HG02642 (cell line): Measurements from ENCODE around the gene ARMC12.

Experiments
- ATAC-seq: cut with Tn5 transposase; IDR thresholded peaks from one replicate; pipeline ENCODE4 v1.9.1; 2021; ENCODE audit warnings: mild to moderate bottlenecking; ENCODE audit not compliant: unreplicated experiment, poor library complexity

Gene ARMC12

DNA sequence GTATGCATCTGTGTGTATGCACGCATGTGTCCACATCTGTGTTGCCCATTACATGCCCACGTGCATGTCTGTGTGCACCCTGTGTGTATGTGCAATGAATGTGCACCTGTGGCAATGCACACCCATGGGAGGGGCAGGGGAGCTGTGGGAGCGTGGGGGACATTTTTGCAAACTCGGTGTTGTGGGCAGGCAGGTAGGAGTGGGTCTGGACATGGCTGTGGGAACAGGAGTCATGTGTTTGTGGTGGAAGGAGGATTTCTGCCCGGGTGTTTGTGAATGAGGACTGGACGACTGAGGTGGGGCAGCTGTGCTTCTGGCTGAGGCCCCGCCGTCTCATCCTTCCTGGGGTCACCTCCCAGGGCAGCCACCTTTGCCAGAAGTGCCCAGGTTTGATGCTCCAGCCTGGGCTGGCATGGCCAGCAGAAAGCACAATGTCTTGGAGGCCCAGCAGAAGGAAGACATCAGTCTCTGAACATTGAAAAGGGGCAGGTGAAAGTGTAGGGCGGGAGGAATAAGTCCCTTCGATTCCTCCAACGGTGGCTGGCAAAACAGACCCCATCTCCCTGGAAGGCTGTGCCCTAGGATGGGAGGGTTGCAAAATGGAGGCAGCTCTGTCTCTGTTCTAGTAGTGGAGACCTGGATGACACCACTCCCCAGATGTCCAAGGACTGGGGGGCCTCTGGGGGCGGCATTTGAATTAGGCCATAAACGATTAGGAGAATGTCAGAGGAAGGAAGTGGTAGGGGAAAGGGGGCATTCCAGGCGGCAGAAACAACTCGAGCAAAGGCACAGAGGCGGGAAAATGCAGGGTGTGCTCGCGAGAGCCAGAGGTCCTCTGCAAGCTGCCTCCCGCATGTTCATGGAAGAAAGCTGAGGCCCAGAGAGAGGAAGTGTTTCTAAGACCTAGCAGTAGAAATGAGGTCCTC is 19.1 kb upstream of the ARMC12 start:
- ATAC-seq: no peak

DNA sequence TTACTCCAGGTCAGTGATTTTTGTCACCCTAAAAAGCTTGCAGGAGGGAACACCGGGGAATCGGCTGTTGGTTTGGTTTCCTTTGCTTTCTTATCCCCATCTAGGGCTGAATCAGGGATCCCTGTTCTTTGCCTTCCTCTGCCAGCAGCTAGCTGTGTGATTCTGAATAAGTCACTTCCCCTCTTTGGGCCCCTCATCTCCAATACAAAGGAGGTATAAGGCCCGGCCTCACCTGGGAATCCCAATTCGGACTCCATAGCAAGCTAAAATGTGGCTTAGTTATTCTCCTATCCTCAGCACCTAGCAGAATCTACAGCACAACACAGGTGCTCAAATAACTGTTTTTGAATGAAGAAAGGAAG is 18.5 kb upstream of the ARMC12 start:
- no peak for ATAC-seq

DNA sequence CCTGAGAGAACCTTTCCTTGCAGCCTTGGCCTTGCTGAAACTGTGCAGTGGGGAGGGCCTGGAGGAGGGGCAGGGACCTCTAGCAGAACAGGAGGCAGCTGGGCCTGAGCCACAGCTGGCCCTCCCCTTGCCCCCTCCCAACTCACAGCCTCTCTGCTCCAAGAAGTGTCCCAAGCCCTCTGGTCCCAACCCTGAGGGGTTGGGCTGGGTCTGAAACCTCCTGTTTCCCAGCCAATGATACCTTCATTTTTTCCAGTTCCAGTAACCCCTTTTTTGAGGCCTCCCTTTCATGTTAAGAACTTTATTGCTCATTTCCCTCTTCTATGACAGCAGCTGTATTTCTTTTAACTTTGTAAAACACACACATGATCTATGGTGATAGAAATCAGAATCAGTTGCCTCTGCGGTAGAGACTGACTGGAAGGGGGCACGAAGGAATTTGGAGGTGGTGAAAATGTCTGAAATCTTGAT is 17.9 kb upstream of the ARMC12 start:
- peak; percentile 25 for ATAC-seq

GRCh38 chr6:35719404-35719829 is 17.4 kb upstream of the ARMC12 start:
- peak; percentile 29 for ATAC-seq

DNA sequence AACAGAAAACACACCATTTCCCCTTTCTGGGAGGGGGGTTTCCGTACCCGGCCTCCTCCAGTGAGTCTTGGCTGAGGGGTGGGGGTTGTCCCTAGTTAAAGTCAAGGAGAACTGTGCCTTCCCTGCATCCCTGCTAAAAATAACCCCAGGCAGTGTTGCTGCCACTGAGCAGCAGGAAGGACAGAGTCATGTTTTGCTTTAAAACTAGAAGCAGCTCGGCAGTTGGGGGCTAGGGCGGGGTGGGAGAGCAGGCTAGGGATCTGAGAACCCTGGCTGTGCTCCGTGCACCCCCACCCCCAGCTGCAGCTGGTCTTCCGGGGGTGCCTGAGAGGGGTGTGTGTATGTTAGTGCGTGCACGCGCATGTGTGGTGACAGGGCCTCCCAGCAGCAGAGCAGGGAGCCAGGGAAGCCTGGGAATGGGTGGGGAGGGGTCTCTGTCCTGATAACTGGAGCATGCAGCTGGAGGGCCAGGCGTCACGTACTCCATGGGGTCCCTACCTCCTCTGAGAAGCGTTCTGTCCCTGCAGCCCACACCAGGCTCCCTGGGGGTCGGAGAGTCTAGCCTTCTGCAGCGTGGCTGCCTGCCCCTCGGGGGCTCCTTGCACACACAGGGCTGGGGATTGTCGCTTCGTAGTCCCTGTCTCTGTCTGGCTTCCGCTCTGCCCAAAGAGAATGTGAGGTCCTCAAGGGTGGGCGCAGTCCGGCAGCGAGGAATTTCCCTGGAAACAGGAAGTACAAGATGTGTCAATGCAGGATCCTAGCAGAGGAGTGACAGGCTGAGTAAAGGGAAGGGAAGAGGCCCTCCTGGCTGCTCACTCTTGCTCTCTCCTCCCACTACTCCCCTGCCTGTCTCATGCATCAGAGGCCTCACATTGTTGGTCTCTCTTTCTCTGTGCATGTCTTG is 16.8 kb upstream of the ARMC12 start:
- peak; percentile 53 for ATAC-seq

GRCh38 chr6:35722121-35722761 is 14.6 kb upstream of the ARMC12 start:
- no peak for ATAC-seq

DNA sequence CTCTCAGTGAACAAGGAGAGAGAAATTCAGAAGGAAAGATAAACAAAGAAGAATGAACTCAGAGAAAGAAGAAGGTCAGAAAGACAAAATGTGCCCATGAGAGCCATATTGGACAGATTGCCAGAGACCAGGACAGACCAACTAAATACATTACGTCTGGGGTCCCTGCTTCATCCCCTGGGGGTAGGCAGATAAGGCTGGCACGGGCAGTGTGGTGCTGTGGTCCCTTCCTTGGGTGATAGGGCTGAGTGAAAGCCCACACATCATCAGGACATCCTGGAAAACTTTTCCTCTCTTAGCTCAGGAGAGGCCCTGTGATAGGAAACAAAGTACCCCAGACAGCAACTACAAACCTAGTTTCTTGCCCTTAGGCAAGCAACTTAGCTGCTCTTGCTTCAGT is 13.2 kb upstream of the ARMC12 start:
- no peak for ATAC-seq

DNA sequence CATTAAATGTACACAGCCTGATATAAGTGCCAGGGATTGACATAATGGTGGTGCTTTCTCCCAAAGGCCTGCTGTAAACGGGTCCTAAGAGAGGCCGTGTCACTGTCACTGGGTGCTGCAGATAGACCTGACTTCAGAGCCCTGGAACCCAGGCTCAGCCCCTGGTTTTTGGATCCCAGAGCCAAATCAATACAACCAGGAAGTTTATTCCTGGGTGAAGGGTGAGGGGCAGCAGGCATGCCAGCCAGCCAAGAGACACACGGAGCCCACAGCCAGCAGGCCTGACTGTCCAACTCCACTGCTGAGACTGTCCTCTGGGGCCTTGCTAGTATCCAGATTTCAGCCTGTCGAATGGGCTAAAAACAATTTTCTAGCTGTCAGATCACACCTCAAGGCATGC is 12.8 kb upstream of the ARMC12 start:
- ATAC-seq: no peak

- ATAC-seq: no peak
These were observed 12.4 kb upstream of the ARMC12 start for GRCh38 chr6:35724471-35724870.

GRCh38 chr6:35725081-35725708 is 11.6 kb upstream of the ARMC12 start:
- ATAC-seq: no peak

- ATAC-seq: no peak
These were observed 11.0 kb upstream of the ARMC12 start for GRCh38 chr6:35725721-35726438.

GRCh38 chr6:35727231-35727934 is 9.4 kb upstream of the ARMC12 start:
- ATAC-seq: peak; percentile 6

- peak; percentile 43 for ATAC-seq
These were observed 8.7 kb upstream of the ARMC12 start for GRCh38 chr6:35727935-35728682.

GRCh38 chr6:35728683-35729678 is 7.9 kb upstream of the ARMC12 start:
- no peak for ATAC-seq

DNA sequence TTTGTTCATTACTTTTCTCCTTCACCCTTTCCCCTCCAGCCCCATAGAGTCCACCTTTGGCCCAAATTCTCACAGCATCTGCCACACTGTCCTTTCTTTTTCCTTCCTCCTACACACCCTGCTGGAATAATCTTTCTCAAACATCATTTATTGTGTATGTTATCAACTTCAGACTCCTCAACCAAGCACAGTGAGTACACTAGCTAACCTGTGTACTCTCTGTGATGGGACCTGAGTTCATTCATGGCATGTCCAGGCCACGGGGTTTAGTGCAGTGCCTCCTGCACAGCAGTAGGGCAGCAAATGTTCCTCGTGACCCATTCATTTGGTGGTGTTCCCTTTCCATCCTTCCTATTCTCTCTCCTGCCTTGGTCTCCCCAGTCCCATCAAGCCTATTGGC is 7.1 kb upstream of the ARMC12 start:
- ATAC-seq: no peak

DNA sequence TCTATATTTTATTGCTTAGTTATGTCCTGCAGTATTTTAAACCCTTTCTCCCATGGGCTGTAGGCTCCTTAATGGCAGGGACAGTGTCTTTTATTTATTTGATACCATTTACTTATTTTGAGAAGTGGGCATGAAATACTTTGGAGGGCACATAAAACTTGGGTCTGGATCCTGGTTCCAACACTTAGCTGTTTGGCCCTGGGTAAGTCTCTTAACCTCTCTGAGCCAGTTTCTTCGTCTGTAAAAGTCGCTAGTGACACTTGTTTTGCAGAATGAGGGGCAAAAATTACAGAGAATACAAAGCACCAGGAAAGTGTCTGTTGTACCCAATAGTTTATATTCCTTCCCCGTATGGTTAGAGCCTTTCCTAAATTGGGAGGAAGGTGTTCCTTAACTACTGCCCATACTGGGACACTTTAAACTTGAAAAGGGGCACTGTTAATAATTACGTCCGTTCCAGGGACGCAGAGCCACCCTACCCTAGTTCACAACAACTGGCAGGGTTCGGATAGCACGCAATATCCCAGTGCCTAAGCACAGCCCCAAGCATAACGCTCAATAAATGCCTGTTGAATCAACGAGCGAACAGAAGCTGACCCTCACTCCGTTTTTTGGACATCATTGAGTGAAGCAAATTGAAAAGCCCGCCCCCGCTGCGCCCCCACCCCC is 6.0 kb upstream of the ARMC12 start:
- no peak for ATAC-seq

DNA sequence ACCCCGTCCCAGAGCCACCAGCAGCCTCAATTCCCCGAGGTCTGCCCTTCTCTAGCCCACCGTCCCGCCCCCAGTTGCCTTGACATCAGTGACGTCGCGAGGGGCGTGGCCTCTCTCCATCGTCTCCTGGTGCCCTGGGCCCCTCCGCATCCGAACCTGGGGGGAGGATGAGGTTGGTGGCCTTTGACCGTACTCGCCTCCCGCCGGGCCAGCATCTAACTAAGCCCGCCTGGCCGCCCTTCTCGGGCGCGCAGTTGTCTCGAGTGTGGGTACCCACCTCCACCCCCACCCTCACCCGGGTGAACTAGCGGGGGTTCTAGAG is 5.5 kb upstream of the ARMC12 start:
- ATAC-seq: peak; percentile 48
